Cardiac septum (tissue), 1 donor: ENCODE measurements around the gene TMEM167A. TPM values are rescaled to one million over a fixed set of nuclear protein-coding genes. Genes with fewer than 3 reads are reported as not detected.
"Not testable (repeated sequence)": the region's sequence is repeated elsewhere in the genome, so short reads cannot be mapped to it uniquely, and the experiment has no call there.

Experiments used
- DNase-seq: peaks from one replicate; pipeline ENCODE4 v3.0.0-alpha.2; 2020; ENCODE audit warnings: low spot score
- intact Hi-C: fragments of 100-400 bp; cut with DNase I; formaldehyde crosslinking; loops from one replicate; pipeline ENCODE4 v1.14.0; 2022
- total RNA-seq: library from RNA; stranded (reverse); fragmentation: NEBNext Ultra II Directional; extraction: Animal tissue kit (Norgen Biotek cat#: 25700); gene quantifications from one replicate; pipeline ENCODE4 v1.2.1, GENCODE V29; 2021
- donor health status: DM: no; HTN: no; CAD: no.

The TMEM167A gene
- total RNA-seq, 1 donor from 2014 or later: 48.5 TPM

DNA sequence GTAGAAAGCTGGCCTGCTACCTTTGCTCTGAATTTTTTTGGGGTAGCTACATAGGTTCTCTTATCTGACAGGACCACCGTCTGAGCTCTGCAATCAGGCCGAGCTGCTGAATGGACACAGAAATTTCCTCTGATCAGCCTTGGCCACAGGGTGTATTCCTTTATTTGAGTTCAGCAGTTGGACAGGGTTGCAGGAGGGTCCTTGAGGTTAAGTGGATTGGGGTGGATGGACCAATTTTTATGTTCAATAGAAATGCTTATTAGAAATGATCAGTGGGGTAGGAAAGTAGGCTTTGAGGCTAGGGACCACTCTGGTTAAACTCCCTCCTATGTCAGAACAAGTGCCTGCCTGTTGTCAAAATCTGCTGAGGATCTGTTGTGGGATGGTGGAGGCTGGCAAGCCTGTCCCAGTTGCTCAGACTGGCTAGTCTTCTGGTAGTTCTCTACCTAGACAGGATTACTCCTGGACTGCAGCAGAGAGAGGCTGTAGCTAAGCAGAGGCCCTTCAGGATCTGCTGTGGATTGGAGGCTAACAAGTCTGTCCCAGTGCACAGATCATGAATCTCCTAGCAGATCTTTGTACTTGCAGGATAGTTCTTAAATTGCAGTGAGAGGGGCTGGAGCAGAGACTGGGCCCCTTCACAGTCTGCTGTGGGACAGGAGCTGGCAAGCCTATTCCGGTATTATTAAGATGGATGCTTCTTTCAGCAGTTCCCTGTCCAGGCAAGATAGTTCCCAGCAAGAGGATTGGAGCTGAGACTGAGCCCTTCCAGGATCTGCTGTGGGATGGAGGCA lies 18.2 kb upstream of the TMEM167A start:
- no peak for DNase-seq
- intact Hi-C loops: loop anchor here (5.0 kb wide), 1 partner anchor 307 kb away; no protein-coding TSS in a partner anchor

DNA sequence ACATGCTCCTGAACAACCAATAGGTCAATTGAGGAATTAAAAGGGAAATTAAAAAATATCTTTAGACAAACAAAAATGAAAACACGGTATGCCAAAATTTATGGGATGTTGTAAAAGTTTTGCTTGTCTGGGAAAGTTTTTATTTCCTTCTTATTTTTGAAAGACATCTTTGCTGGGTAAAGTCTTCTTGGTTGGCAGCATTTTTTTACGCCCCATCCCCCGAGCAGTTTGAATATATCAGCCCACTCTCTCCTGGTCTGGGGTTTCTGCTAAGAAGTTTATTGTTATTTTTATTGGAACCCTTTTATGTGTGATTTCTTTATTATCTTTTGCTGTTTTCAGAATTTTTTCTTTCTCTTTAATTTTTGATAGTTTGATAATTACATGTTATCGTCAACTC lies 16.5 kb upstream of the TMEM167A start:
- intact Hi-C loops: no loop called here
- DNase-seq: no peak

DNA sequence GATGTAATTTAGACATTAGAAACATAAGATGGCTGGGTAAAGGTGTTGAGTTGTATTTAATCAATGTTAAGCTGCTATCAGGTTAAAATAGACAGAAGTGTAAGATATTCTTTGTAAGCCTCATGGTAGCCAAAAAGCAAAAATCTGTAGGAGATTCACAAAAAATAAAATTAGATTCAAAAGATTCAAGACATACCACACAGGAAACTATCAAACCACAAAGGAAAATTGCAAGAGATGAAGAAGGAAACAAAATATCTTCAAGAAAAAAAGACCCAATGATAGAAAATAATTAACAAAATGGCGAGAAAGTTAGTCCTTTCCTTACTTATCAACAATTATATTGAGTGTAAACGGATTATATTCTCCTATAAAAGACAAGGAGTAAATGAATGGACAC lies 15.4 kb upstream of the TMEM167A start:
- DNase-seq: no peak
- intact Hi-C loops: no loop called here

DNA sequence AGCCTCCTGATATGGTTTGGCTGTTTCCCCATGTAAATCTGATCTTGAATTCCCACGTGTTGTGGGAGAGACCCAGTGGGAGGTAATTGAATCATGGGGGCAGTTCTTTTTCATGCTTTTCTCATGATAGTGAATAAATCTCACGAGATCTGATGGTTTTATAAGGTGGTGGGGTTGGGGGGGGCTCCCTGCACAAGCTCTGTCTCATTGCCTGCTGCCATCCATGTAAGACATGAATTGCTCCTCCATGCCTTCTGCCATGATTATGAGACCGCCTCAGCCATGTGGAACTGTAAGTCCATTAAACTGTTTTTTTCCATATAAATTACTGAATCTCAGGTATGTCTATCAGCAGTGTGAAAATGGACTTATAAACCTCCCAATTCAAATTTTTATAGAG lies 13.0 kb upstream of the TMEM167A start:
- intact Hi-C loops: no loop called here
- no peak for DNase-seq

DNA sequence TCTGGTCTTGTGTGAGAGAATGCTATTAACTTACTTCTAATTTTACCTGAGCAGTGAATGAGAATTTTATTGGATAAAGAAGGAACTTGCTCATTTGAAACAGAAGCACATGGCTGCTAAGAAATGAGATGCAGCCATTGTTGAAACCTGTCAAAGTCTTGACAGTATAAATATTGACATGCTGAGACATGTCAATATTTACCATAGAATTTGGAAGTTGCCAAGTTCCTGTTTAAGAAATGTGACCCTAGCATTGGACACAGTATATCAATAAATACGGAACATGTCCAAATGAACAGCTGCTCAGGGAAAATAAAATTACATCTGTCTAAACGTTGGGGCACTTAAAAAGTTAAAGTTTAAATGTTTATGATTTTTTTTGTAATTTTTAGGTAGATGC lies 7.9 kb upstream of the TMEM167A start:
- intact Hi-C loops: no loop called here
- DNase-seq: no peak

DNA sequence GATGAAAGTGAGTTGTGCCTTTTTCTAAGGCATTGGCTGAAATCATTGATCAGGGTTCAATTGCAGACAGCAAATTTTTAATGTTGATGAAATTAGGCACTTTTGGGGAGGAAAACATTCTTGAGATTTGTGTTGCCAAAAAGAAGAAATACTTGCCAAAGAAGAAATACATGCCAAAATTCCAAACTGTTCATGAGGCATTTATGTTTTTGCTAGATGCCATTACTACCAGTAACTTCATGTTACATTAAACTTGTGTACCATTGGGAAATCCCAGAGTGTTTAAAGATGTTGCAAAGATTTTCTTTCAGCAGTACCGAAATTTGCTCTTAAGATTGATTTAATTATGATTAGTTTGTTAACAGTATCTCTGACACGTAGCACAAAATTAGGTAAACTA lies 7.1 kb upstream of the TMEM167A start:
- intact Hi-C loops: no loop called here
- DNase-seq: no peak

DNA sequence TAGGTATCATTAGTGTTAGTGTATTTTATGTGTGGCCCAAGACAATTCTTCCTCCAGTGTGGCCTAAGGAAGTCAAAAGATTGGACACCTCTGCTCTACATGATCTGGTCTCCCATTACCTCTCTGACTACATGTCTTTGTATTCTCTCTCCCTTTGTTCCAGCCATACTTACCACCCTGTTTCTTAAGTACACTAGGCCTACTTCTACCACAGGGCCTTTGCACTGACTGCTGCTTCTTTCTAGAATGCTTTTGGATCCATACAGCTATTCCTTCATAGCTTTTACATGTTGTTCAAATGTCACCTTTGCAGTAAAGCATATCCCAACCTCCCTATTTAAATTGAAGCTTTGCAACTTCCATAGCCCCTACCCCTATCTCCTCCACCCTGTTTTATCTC lies 5.6 kb upstream of the TMEM167A start:
- intact Hi-C loops: no loop called here
- no peak for DNase-seq

DNA sequence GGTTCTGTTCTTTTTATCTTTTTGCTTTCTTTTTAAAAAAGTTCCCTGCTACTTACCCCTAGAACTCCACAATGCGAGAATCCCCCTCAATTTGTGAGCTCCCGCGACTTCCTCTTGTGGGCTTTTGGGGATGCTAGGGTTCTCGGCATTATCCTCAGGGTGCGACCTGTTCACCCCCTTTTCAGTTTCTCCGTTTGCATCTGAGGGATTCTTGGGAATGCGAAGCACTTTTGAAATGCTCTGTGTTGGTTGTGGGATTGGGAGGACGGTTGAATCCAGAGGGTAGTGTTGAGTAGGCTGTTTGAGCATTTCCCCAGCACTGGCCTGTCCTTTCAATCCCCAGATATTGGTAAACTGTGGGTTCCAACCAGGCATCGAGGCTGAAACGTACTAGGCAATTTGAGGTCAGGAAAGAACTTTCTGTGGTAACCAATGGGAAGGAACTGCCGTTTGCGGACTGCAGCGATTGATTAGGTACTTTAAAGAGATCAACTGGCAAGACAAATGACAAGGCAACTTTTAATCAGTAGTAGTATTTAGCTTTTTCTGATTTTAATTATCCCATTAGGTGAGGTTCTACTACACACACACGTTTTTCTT lies 568 bp upstream of the TMEM167A start:
- intact Hi-C loops: no loop called here
- DNase-seq: no peak

DNA sequence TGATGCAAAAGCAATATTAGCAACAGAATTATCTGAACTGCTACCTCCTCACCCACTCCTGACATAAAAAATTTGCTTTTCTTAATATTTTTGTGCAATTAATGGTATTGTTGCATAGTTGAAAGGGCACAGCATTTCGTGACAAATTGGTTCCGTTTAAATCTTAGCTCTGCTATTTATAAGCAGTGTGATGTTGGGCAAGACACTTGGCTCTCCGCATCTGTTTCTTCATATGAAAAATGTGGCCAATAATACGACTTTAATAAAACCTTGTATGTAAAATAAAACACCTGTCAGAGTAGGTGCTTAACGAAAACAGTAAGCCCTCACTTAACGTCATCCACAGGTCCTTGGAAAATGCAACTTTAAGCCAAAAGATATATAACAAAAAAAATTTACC lies 4.2 kb downstream of the TMEM167A start:
- intact Hi-C loops: loop anchor here (5.0 kb wide), 1 partner anchor 36 kb away; no protein-coding TSS in a partner anchor
- DNase-seq: no peak

DNA sequence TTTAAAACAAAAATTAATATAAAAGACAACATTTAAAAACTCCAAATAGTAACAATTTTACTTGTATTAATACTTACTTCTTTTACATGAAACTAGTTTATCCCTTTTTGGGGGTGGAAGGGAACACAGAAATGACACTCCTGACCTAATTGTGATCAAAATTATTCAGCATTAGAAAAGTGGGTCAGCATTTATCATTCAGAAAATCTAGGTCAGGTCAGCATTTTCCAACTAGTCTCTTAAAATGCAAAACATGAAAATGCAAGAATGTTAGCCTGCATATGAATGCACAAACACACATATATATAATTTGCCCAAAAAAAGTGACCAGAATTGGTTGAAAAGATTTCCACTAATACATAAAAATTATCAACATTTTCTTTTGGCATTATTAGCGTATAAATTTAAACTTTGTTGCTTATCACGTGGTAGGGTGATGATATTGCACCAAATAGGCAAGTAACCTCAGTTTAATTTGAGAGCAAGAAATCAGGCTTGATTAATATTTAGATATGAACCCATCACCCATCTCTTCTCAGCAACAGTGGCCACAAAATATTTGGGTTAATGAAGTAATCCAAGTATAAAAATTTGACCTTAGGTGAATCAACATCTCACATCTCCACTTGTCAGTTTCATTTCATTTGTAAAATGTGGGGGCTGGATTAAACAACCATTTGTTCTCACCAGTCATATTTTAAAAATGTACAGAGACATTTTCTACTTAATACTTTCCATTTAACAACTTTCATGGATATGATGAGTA lies 5.7 kb downstream of the TMEM167A start:
- intact Hi-C loops: loop anchor here (5.0 kb wide), 1 partner anchor 34 kb away; no protein-coding TSS in a partner anchor

DNA sequence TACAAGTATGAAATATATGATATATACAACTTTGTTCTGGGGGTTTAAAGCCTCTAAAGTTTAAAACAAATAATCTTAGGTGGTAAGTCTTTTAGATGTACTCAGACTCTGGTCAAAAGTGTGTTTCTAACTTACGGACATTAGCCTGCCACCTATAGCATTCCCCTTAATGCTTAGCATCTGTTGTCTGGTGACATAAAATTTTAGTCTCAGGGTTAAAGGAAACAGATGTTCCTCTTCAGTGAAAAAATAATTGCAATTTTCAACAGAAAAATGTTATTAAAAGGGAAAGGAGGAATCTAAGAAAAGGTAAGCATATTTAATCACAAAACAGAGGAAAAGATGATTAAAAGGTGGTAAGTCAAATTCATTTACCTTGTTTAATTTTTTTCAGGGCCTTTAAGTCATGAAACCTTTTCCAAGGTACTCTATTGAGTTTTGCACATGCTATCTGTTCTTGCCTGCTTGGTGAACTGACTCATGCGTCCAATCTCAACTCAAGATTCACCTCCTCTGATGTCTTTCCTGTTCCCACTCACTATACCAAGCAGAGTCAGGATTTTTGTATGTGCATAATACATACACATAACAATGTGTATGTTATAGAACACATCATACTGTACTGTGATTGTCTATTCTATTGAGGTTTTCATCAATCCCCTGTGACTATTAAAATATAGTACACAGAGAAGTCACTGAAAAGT lies 7.9 kb downstream of the TMEM167A start:
- DNase-seq: no peak
- intact Hi-C loops: no loop called here

More for the DNA sequence above, 5.7 kb downstream of the TMEM167A start:
- no peak for DNase-seq

DNA sequence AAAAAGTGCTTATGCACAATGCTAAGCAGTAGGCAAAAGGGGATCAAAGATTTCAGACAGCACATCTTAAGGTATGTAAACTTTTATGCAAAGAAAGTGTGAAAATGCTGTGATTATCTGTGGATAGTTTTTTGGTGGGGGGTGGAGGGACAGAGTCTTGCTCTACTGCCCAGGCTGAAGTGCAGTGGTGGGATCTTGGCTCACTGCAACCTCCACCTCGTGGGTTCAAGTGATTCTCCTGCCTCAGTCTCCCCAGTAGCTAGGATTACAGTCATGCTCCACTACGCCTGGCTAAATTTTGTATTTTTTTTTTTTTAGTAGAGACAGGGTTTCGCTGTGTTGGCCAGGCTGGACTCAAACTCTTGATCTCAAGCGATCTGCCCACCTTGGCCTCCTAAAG lies 9.8 kb downstream of the TMEM167A start:
- DNase-seq, intact Hi-C loops: not testable (repeated sequence)

DNA sequence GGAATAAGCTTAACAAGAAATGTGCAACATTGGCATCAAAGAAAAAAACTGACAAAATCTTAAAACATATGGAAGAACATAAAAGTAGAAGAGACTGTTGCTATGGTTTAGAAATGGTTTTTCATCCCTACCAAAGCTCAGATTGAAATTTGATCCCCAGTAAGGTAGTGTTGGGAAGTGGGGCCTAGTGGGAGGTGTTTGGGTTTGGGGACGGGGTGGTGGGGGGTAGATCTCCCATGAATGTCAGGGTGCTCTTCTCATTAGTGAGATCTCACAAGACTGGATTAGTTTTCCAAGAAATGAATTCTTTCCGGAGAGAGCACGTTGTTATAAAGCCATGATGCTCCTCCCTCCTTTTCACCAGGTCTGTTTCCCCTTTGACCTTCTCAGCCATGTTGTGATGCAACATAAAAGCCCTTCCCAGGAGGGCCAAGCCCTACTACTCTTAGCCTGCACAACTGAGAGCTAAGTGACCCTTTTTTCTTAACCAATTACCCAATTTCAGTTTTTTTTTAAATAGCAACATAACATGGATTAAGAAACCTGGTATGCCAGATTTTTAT lies 10.6 kb downstream of the TMEM167A start:
- DNase-seq: no peak
- intact Hi-C loops: no loop called here

DNA sequence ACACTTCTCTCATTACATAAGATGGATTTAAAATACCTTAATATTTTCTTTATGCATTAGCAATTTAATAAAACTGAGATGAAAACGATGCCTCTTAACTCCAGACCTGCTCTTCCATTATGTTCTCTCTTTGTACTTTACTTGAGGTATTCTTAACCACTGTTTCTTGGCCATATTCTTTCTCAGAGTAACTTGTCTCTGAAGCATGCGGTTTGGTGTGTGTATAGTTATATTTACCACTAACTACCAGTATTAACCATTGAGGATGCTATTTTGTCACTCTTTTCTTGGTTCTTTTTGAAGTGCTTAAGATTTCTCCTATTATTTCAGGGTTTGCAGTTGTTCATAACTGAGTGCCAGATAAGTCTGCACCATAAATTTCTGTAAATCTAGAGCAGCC lies 17.9 kb downstream of the TMEM167A start:
- no peak for DNase-seq
- intact Hi-C loops: no loop called here

DNA sequence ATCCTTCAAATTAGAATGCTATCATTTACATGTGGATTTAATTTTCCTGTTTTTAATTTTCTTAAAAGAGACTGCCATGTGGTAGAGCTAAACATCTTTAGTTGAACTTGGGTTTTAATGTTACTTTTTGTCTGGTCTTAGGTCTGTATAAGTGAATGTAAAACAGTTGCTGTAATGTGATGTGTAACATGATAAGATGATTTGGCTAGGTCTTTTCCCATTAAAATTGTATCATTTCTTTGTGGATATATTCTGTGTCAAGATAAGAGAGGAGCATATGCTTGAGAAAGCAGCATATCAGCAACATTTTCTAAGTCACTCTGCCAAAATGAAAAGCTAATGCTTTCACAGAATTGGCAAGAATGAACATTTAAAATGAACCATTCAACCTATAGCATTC lies 18.5 kb downstream of the TMEM167A start:
- no peak for DNase-seq
- intact Hi-C loops: no loop called here

DNA sequence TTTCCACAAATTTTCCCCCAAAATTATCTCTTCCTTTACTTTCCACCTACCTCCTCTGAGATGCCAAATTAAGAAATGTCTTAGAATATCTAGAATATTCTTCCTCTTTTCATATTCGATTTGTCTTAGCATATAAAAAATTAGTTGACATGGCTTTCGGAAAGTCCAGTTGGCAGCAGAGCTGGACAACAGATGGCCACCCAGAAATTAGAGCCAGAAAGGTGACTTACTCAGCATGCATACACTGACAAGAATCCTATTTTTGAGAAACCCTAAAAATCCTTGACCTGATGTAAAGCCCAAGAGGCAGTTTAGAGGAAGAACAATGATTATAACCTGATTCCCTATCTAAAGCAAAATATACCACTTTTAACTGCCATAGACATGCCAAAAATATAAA lies 22.0 kb downstream of the TMEM167A start:
- intact Hi-C loops: no loop called here
- DNase-seq: no peak

DNA sequence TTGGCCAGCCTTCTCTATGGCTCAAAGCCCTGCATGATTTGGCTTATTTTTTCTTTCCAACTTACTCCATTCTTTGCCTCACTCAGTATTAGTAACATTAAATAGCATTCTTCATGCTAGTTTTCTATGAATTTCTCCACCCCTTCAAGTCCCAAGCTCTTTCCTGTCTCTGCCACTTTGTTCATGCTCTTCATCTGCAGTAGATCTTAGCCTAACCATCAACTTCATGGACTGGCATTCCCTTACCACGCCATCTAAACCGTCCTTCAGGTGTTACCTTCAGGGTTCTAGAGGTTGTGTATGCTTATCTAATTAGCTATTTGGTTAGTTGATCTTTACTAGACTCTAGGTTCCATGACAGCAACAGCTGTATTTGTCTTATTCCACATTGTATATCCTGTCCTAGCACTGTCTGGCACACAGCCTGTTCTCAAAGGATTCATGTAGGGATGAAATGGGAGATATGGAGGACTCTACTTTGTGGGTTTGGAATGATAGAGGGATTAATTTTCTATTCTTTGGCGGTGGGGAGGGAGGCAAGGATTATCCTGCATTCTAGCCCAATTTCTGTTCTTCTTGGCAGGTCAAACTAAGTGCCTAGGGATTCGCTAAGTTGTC lies 26.4 kb downstream of the TMEM167A start:
- intact Hi-C loops: no loop called here
- no peak for DNase-seq

DNA sequence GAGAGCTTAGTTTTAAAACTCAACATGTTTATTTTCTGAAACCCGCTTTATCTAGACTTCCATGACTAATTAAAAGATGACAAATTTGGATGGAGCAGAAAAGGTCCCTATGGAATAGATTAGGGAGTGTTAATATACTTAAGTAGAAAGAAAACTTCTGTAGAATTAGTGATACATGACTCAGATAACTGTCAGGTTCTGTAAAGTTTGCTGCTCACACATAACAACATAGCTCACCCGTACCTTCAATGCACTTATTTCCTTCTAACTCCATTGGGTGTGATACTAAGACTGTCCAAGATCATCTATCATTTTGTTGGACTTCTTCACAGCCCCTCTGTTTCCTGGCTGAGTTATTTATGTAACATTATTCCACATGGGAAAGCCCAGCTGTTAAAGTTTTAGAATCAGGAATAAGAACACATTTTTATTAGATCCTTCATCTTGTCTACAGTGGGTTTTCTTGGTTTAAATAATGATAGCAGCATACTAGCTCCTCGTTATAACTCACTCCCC lies 27.8 kb downstream of the TMEM167A start:
- intact Hi-C loops: no loop called here
- DNase-seq: no peak

DNA sequence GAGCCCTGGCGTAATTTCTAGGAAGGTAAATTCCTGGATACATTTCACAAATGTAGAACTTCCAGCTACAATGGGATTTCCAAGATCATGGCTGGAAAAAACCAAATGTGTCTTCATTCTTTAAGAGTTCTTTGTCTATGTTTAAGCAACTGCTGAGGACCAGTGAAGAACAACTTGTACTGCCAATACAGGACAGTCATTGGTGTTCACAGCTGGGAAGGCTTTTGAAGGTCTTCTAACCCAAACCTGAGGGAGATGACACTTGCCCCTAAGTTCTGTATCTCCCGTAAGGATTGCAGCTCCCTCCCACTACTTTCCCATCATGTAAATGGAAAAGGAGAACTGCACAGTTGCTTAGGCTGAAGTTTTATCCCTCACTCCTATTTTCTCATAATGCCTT lies 28.4 kb downstream of the TMEM167A start:
- no peak for DNase-seq
- intact Hi-C loops: no loop called here
